ENCODE results near the gene SETD7.
"Not testable (repeated sequence)": the region's sequence is repeated elsewhere in the genome, so short reads cannot be mapped to it uniquely, and the experiment has no call there.

The SETD7 gene

DNA sequence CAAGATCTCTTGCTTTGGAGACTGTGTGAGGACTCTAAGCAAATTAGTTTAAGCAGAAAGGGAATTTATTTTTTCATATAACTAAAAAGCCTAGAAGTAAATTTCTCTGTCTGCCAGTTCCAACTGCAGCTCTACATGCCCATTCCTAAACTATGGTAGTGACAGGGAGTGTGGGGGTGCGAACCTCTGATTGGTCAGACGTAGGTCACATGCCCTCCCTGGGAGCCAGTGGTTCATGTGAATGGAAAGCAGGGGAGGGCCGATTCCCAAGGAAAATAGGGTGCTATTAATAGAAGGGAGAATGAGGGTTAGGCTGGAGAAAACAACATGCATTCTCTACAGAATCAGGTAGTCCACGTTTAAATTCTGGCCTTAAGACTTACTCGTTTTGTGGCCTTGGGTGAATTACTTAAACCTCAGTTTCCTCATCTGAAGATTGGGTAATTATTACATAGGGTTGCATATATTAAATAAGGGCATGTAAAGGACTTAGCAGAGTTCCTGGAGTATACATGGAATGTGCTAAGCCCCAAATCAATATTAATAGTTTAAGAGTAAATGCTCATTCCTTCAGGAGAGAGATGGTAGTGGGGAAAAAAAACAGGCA lies 94.9 kb downstream of the SETD7 start:
- no peak for DNase-seq

DNA sequence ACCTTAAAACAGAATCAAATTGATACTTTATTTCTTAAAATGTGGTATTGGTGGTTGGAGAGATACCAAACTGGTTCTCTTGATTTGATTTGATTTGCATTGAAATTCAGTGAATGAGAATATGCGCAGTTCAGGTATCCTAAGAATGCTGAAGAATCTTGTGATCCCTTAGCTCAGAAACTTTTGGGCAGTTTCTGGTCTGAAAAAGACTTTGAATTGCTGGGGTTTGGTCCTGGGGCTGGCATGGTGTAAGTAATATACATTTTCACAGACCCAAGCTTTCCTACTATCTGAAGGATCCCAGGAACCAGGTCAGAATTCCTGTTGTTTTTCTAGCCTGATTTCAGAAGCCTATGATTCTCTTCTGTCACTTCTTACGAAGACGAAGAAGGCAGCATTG lies 95.5 kb downstream of the SETD7 start:
- no peak for DNase-seq

DNA sequence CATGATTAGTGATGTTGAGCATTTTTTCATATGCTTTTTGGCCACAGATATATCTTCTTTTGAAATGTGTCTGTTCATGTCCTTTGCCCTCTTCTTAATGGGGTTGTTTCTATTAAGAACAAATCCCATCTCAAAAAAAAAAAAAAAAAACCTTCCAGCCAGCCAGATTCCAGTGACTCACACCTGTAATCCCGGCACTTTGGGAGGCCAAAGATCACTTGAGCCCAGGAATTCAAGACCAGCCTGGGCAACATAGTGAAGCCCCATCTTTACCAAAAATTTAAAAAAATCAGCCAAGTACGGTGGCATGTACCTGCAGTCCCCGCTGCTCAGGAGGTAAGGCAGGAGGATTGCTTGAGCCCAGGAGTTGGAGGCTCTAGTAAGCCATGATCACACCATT lies 97.0 kb downstream of the SETD7 start:
- DNase-seq: peak in 1 of 2 experiments; percentile 4

DNA sequence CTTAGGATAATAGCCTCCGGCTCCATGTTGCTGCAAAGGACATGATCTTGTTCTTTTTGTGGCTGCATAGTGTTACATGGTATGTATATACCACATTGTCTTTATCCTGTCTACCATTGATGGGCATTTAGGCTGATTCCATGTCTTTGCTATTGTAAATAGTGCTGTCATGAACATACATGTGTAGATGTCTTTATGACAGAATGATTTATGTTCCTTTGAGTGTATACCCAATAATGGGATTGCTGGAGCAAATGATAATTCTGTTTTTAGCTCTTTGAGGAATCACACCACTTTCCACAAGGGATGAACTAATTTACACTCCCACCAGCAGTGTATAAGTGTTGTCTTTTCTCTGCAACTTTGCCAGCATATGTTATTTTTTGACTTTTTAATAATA lies 97.5 kb downstream of the SETD7 start:
- DNase-seq: peak; percentile 89 to 90

DNA sequence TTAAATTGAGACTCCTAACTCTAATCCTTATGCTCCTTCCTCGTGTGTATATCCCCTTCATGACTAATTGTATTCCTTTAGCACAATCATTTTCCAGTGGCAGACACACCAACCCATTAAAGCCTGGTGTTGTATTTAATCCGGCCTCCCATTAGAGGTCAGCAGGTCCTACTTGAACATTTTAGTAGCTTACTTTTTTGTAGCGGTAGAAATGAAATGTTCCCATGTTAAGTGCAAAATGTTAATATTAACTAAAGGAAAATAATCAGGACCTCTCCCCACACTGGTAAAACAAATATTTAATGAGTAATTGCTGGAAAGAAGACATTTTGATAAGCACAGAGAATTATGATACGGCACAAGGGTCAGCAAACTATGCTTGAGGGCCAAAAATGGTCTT lies 98.7 kb downstream of the SETD7 start:
- peak; percentile 30 to 36 for DNase-seq

DNA sequence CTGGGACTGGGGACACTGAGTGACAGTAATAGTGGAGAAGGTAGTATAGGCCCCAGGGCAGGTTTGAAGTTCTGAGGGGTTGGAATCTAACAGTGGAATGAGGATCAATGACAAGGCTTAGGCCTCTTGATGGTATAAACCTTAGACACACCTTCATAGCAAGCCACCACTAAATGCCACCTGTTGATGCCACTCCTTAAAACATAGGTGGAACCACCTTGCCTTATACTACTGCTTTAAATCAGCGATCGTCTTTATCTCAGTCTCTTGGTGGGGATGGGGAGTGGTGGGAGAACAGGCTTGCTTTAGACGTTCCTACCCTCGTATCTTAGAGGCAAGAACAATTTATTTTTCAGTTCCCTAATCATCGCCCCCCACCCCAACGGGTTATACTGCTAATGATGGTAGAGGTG lies 100.9 kb downstream of the SETD7 start:
- peak; percentile 26 to 41 for DNase-seq

DNA sequence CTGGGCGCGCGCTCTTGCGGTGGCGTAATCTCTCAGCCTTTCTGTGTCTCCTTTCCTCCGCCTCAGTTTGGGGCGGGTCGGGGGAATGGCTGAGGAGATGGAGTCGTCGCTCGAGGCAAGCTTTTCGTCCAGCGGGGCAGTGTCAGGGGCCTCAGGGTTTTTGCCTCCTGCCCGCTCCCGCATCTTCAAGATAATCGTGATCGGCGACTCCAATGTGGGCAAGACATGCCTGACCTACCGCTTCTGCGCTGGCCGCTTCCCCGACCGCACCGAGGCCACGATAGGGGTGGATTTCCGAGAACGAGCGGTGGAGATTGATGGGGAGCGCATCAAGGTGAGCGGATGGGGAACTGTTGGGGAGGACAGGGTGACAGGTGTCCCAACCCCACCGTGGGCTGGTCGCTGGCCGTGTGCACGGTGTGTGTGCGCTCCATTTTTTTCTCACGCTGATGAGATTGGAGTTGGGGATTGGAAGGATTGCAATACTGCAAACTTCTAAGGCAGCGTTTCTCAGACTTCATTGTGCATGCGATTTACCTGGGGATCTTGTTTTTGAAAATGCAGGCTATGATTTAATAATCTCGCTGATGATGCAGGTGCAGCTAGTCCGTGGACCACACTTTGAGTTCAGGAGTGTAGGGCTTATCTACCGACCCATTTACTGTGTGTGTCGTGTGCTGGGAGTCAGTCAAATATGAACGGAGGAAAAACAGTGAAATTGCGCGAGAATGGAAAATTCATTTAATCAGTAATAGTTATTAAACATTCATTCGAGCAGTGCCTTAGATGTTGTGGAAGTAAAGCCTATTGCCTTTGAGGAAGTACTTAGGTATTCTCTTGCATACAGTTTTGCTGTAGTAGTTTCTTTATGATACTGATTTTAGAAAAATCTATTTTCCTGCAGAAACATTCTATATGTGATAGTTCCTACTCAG lies 101.6 kb downstream of the SETD7 start, which contains the start of gene RAB33B:
RAB33B (plus strand) TSS at position 11 of the 935 bp plus-strand sequence; CDS start at position 86, 75 bp downstream.
- DNase-seq: peak in 1 of 2 experiments; percentile 75

DNA sequence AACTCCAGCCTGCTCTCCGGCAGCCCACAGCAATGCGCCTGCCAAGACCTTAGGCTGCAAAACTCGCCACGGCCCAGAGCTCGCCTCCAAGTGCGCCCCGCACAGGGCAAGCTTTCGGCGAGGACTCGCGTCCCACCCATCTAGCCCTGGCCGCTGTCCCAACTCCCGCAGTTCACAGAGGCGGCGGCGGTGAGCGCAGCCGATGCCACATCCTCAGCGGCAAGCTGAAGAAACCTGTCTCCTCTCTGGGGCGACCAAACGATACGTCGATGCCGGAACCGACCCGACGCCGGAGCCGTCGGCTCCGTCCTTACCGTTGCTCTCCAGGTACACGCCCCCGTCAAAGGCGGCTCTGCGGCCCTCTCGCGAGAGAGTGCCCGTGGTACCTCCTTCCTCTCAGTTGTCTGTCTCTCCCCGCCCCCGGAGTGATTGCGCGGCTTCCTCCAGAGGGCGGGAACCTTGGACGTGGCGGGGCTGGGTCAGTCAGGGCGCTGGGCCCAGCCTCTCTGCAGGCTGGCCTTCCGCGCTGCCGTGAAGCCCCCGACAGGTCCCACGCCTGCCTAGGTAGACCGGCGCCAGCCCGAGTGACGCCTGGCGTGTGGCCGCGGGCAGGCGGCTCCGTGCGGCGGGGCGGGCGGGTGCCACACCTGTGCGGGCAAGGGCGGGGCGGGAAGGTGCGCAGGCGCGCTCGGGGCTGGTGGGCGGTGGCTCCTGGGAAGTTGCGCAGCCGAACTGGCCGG lies 102.5 kb downstream of the SETD7 start:
- peak; percentile 96 to 99 for DNase-seq

DNA sequence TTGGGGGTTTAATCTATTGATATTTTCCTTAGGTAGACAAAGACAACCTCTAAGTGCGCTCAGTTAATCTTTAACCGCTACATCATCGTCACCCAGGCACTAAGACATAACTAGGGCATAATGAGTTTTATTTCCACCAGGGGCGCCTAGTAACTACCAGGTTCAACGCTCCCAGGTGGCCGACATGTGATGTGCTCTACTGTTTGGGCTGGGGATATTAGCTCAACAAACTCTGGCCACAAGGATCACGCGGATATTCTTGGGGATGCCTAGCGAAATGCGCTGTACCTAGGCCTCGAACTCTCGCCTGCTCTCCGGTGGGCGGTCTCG lies 103.0 kb downstream of the SETD7 start:
- DNase-seq: peak; percentile 88 to 92

DNA sequence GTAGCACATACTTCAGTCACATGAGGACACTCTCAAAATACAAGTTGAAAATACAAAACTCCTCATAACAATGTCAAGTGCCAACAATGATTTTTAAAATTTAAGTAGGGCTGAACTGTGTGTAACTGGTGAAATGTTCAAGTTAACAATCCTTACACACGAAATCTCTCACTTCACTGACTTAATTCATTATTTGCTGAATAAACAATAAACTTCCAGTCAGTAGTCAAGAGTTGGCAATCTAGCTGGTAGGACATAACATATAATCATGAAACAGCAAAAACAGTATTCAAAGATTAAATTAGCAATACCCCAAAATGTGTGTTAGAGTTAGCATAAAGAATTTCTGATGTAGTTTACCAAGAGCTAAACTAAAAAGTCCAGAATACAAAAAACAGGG lies 104.0 kb downstream of the SETD7 start:
- no peak for DNase-seq

DNA sequence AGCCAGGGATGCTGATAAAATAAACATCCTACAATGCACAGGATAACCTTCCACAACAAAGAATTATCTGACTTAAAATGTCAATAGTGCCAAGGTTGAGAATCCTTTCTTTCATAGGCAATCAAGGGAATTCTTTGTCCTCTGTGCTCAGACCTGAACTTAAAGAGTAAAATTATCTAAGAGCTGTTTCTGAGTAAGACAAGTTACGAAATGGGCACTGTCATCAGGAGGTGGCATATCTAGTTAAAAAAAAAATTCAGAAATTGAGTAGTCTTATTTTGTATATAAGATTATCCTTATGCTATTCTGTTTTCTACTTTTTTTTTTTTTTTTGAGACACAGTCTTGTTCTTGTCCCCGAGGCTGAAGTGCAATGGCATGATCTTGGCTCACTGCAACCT lies 105.4 kb downstream of the SETD7 start:
- no peak for DNase-seq

DNA sequence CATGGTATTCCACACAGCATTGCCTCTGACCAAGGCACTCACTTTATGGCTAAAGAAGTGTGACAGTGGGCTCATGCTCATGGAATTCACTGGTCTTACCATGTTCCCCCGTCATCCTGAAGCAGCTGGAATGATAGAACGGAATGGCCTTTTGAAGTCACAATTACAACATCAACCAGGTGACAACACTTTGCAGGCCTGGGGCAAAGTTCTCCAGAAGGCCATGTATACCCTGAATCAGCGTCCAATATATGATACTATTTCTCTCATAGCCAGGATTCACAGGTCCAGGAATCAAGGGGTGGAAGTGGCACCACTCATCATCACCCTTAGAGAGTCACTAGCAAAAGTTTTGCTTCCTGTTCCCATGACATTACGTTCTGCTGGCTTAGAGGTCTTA lies 108.9 kb downstream of the SETD7 start:
- not testable (repeated sequence) for DNase-seq

Data from NCI-H526 (cell line).